ENCODE results near the gene HTR6. TPM values are rescaled to one million over a fixed set of nuclear protein-coding genes. Genes with fewer than 3 reads are reported as not detected.

The HTR6 gene
- total RNA-seq (not detected), polyA plus RNA-seq (under 1 TPM in 2 of 3 donors, not detected in 1; 0.20 to 0.38 TPM), total RNA-seq (0 to 0.17 (median 0.06) reads per million in 6 experiments)

DNA sequence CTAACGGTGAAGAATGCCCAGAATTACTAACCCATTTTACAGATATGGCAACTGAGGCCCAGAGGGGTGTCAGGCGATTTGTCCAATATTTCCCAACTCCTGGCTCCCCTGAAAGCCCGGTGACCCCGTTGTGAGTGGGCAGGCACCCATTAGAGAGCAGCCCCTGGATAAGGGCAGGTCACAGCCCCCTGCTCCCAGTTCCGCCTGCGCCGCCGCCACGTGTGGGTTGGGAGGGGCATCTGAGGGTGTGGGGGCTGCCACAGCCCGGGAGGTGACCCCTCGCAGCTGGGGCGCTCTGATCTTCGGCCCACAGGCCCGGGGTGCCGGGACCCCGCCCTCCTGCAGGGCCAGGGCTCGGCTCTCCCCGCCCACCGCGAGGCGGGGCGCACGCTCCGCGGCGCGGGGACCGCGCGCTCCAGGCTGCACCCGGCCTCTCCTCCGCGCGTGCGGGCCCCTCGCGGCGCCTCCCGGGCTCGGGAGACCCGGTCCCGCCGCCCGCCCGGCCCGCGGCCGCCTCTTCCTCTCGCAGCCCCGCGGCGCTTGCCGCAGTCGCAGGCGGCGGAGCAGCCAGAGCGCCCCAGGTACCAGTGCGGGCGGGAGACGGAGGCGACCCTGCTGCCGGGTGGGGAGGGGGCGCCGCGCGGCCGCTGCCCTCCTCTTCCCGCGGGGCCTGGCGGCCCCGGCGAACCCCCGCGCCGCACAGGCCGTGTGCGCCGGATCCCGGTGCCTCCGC is at the start of gene HTR6:
TSS of gene HTR6 (plus strand) at position 423 of the 733 bp plus-strand sequence. CDS start 879 bp downstream, outside the sequence.
- POLR2A ChIA-PET, result no interaction called here

DNA sequence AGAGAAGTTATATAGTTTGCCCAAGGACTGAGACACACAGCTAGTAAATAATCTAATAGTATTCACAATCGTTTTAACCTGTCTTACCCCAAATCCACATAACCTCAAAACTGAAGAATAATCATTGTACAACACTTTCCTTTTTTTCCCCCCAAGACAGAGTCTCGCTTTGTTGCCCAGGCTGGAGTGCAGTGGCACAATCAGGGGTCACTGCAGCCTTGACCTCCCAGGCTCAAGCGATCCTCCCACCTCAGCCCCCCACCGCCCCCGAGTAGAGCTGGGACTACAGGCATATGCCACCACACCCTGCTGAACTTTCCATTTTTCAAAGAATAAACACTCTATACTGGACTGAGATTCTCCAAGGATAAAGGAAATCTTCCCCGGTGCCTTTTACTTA is 49.2 kb upstream of the HTR6 start:
- no peaks in the 10 kb centered on the region for H3K9me3 Mint-ChIP-seq

More for the DNA sequence above, at the start of gene HTR6:
- H3K4me3 Mint-ChIP-seq, result peak within 1 kb of the TSS; percentile 52 to 85 (median 68)
- peak; percentile 52 to 69 for ATAC-seq
- H3K4me1 Mint-ChIP-seq, result peaks cover 15 to 28% (median 19%) of the 10 kb centered on the region in 4 donors
- peaks cover 0 to 2% (median 0%) of the 10 kb centered on the region in 3 donors for H3K36me3 Mint-ChIP-seq
- no peak within 1 kb of the TSS for H3K27ac Mint-ChIP-seq
- peaks cover 4 to 75% (median 25%) of the 10 kb centered on the region in 5 donors for H3K27me3 Mint-ChIP-seq
- peak in 1 of 10 donors; percentile 27 for DNase-seq
- no peaks in the 10 kb centered on the region for H3K9me3 Mint-ChIP-seq

DNA sequence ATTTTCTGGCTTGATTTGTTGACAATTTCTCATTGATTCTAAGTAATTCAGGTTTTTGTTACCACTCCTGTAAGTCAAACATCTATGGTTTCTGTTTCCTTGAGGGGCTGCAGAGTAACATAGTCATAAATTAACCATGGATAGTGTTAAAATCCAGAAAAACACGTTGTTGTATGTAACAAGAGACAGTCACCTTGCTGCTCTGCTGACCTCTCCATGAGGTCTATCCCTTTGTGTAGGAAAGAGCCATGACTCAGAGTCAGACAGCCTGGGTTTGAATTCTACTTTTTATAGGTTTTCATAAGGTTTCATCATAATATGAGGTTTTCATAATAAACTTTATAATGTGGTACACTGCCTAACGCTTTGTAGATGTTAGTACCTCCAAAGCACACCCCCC is 48.2 kb upstream of the HTR6 start:
- Mint-ChIP-seq H3K27me3 (no peaks in the 10 kb centered on the region), H3K4me3 (no peak overlapping the region), H3K9me3 (no peaks in the 10 kb centered on the region), H3K27ac (peak overlapping the region in 1 of 10 donors; percentile 24), H3K36me3 (peaks cover 0 to 36% (median 4%) of the 10 kb centered on the region in 3 donors), H3K4me1 (peaks cover 18 to 46% (median 33%) of the 10 kb centered on the region in 4 donors)
- no peak for DNase-seq
- POLR2A ChIA-PET, result no interaction called here
- no peak for ATAC-seq

More for the DNA sequence above, 49.2 kb upstream of the HTR6 start:
- peaks cover 17 to 39% (median 28%) of the 10 kb centered on the region in 4 donors for H3K4me1 Mint-ChIP-seq
- no peak for ATAC-seq
- no peak overlapping the region for H3K4me3 Mint-ChIP-seq
- H3K36me3 Mint-ChIP-seq, result peaks cover 0 to 34% (median 4%) of the 10 kb centered on the region in 3 donors
- H3K27ac Mint-ChIP-seq, result peak overlapping the region in 5 of 10 donors; percentile 3 to 61 (median 15)
- no peaks in the 10 kb centered on the region for H3K27me3 Mint-ChIP-seq
- no peak for DNase-seq
- POLR2A ChIA-PET, result interaction anchor here (0.9 kb wide), 1 partner anchor 12 kb away, joined by 3 read pairs; no protein-coding TSS in a partner anchor

DNA sequence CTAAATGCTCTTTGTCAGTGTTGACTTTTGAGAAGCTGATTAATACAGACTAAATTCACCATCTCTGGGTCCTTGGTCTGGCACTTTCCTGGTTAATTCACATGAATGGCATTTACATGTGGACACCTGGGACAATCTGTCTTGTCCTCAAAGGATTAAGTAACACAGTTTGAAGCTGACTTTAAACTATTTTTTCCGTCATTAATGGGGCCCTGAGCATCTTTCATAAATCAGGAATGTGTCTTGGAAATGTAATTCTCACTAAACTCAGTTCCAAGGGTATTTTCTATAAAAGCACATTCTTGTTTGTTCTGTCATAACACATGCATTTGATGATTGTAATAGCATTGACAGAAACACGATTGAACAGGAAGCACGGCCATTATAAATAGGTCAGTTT is 47.3 kb upstream of the HTR6 start:
- POLR2A ChIA-PET, result interaction anchor here (0.6 kb wide), 1 partner anchor 13 kb away, joined by 3 read pairs; no protein-coding TSS in a partner anchor
- ATAC-seq (no peak), DNase-seq (no peak)
- Mint-ChIP-seq H3K27ac (no peak overlapping the region), H3K36me3 (peaks cover 0 to 44% (median 6%) of the 10 kb centered on the region in 3 donors), H3K4me3 (no peak overlapping the region), H3K9me3 (no peaks in the 10 kb centered on the region), H3K27me3 (no peaks in the 10 kb centered on the region), H3K4me1 (peaks cover 20 to 55% (median 36%) of the 10 kb centered on the region in 4 donors)

DNA sequence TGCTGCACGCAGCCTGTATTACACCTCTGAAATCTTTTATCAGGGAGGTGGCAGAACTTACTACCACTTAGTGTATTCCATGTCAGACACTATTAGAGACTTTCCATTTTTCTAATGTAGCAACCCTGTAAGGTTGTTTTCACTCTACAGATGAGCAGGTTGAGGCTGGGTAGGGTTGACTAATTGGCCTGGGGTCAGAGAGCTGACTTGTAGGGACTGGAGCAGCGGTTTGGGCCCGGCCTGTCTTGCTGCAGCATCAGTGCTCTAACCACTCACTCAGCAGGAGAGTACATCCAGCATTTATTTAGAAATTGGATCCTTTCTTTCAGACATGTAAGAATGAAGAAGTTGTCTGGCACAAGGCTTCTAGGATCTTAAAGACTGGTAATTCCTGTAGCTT is 46.2 kb upstream of the HTR6 start:
- DNase-seq, result no peak
- H3K36me3 Mint-ChIP-seq, result peaks cover 0 to 49% (median 8%) of the 10 kb centered on the region in 3 donors
- ATAC-seq, result no peak
- H3K4me3 Mint-ChIP-seq, result no peak overlapping the region
- peak overlapping the region in 1 of 10 donors; percentile 48 for H3K27ac Mint-ChIP-seq
- POLR2A ChIA-PET, result no interaction called here
- H3K27me3 Mint-ChIP-seq, result no peaks in the 10 kb centered on the region
- no peaks in the 10 kb centered on the region for H3K9me3 Mint-ChIP-seq
- H3K4me1 Mint-ChIP-seq, result peaks cover 15 to 49% (median 32%) of the 10 kb centered on the region in 4 donors

DNA sequence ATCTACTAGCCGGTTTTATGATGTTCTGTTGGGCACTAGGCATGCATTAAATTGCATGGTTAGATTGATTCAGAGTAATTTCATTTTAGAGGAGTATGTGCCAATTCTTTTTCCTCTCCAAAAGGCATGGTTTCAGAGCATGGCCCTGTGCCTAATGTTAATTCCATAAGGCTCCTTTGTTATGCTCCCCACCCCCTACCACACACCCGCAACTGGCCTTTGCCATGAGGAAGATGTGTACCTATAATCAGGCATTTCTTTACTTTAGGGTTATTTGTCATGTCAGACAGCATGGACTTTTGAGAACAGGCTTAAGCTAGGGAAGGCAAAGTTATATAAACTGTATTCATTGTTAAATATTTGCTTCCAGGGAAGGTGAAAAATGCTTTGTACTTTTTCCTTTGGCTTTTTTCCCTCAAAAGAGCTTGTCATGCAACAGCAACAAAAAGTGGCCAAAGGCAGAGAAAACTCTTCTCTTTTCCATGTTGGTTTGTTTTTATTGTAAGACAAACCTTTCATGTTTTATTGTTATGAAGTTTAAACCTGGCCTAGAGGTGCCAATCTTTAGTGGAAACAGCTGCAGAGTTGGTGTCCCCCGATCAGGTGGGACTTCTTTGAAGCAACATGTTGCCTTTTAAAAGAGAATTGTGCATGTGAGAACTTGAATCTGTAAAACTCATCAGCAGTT is 44.8 kb upstream of the HTR6 start:
- no peaks in the 10 kb centered on the region for H3K27me3 Mint-ChIP-seq
- H3K36me3 Mint-ChIP-seq, result peaks cover 0 to 54% (median 10%) of the 10 kb centered on the region in 3 donors
- ATAC-seq (no peak), DNase-seq (no peak)
- H3K4me3 Mint-ChIP-seq, result no peak overlapping the region
- POLR2A ChIA-PET, result interaction anchor here (0.6 kb wide), 1 partner anchor 8 kb away, joined by 5 read pairs; no protein-coding TSS in a partner anchor
- peaks cover 15 to 44% (median 31%) of the 10 kb centered on the region in 4 donors for H3K4me1 Mint-ChIP-seq
- H3K27ac Mint-ChIP-seq, result peak overlapping the region in 1 of 10 donors; percentile 4
- no peaks in the 10 kb centered on the region for H3K9me3 Mint-ChIP-seq

DNA sequence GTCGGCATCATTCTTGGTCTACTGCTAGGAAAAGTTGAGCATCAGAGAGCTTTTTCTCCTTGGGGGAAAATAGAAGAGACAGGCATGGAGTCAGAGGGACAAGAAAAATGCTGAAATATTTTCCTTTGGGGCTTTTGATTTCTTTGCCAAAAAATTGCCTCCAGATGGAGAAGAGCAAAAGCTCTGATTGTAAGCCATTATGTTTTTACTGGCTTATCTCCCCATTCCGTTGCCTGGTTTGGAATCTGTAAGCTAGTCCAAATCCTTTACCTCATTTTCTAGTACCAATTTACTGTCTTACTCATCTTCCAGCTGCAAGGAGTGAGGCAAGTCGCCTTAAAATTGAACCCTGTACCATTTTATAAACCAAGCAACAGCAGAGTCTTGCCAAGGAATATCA is 43.9 kb upstream of the HTR6 start:
- DNase-seq, result no peak
- Mint-ChIP-seq H3K4me1 (peaks cover 11 to 39% (median 25%) of the 10 kb centered on the region in 4 donors), H3K4me3 (no peak overlapping the region), H3K36me3 (peaks cover 0 to 55% (median 7%) of the 10 kb centered on the region in 3 donors), H3K9me3 (no peaks in the 10 kb centered on the region), H3K27ac (peak overlapping the region in 1 of 10 donors; percentile 35), H3K27me3 (no peaks in the 10 kb centered on the region)
- no peak for ATAC-seq
- POLR2A ChIA-PET, result interaction anchor here (0.6 kb wide), 1 partner anchor 9 kb away, joined by 5 read pairs; no protein-coding TSS in a partner anchor

DNA sequence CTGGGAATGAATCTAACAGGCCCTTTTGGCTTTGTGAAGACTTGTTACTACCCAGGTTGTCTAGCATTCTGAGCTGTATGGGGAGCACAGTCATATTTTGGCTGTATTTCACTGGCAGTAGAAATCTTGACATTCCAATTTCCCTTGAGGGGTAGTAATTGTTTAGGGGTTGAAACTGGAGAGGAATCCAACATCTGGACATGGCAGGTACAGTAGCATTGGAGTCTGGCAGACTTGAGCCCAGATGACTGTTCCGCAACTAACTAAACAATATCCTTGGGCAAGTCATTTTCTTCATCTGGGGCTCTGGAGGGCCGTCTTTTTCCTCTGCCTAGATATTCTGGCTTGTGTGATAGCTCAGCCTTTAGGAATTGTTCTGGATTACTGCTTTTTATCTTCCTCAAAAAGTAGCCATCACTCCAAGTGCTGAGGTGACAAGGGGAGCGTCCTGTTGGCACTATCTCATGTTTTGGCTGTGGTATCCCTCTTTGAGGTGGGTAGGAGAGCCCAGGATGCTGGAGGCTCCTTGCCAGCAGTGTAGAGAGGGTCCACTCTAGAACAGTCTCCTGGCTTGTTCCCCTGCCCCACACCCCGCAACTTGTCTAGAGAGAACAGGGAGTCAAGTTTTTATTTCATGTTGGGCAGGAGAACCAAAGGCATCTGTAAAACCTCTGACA is 43.3 kb upstream of the HTR6 start:
- Mint-ChIP-seq H3K4me3 (no peak overlapping the region), H3K27me3 (no peaks in the 10 kb centered on the region), H3K9me3 (no peaks in the 10 kb centered on the region), H3K4me1 (peaks cover 11 to 39% (median 25%) of the 10 kb centered on the region in 4 donors), H3K36me3 (peaks cover 0 to 55% (median 7%) of the 10 kb centered on the region in 3 donors), H3K27ac (peak overlapping the region in 3 of 10 donors; percentile 35 to 43 (median 40))
- DNase-seq, result no peak
- POLR2A ChIA-PET, result no interaction called here
- ATAC-seq, result no peak

DNA sequence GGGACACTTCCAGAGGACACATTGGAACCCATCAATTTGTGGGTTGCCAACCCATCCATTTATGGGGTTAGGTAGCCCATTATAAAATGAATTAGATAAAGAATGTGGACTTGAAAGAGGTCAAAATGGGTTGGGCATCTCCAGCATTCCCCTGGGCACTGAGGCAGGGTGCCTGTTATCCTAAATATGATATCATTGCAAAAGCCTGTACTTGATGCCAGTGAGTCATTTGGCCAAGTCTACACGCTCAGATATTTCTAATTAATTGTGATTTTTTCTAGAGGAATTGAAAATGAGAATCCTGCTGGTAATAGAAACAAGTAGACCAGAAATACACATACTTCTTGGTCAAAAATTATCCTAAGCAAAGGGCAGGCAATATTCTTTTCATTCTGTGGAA is 42.5 kb upstream of the HTR6 start:
- H3K9me3 Mint-ChIP-seq, result no peaks in the 10 kb centered on the region
- H3K27me3 Mint-ChIP-seq, result no peaks in the 10 kb centered on the region
- ATAC-seq (no peak), DNase-seq (no peak)
- H3K36me3 Mint-ChIP-seq, result peaks cover 0 to 63% (median 11%) of the 10 kb centered on the region in 3 donors
- peak overlapping the region in 1 of 10 donors; percentile 47 for H3K27ac Mint-ChIP-seq
- POLR2A ChIA-PET, result no interaction called here
- H3K4me1 Mint-ChIP-seq, result peaks cover 9 to 39% (median 25%) of the 10 kb centered on the region in 4 donors
- H3K4me3 Mint-ChIP-seq, result no peak overlapping the region

DNA sequence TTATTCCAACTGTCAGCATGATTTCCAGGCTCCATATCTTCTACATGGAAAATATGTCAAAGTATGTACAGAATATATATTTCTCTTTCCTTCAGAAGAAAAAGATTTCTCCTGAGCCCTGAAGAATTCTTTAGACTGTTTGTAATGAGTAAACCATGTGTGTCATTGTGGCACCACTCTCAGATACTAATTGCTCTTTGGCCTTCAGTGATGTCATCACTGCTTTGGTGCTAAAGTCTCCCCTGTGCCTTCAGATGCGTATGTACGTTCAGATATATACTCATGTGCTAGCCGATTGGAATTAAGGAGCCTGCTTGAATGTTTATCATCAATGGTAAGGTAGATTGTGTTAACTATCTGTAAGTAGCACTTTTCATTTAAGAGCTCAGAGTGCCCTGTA is 41.2 kb upstream of the HTR6 start:
- Mint-ChIP-seq H3K9me3 (no peaks in the 10 kb centered on the region), H3K27me3 (no peaks in the 10 kb centered on the region), H3K36me3 (peaks cover 0 to 68% (median 12%) of the 10 kb centered on the region in 3 donors), H3K4me3 (no peak overlapping the region), H3K4me1 (peaks cover 9 to 37% (median 22%) of the 10 kb centered on the region in 4 donors), H3K27ac (no peak overlapping the region)
- no peak for ATAC-seq
- POLR2A ChIA-PET, result no interaction called here
- DNase-seq, result no peak

DNA sequence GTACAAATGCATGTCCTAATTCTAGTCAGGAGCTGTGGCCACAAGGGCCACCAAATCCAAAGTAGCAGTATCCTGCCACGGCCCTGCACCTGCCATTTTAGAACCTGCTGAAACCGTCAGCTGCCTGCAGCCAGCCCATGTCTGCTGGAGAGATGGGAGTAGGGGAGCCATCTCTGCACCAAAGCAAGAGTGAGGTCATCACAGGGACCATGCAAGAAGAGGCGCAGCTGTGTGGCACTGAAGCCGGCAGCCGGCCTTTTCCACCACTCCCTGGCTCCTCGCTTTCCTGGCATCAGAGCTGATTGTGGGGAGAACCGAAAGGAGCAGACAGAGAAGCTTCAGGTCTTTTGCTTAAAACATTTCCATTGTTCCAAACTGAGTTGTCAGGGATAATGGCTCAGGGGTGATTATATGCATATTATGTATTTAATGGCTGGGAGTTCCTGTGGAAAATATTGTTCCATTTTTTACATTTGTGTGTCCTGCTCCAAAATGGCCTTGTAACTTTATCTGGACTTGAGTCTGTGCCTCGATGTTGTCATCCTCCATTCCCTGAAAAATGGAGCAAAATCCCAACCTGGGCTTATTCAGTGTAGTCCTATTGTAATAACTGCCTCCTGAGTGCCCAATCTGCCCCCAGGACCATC is 39.3 kb upstream of the HTR6 start:
- H3K4me1 Mint-ChIP-seq, result peaks cover 5 to 22% (median 12%) of the 10 kb centered on the region in 4 donors
- ATAC-seq (no peak), DNase-seq (no peak)
- POLR2A ChIA-PET, result interaction anchor here (0.6 kb wide), 1 partner anchor 28 kb away, joined by 6 read pairs; no protein-coding TSS in a partner anchor
- H3K27me3 Mint-ChIP-seq, result no peaks in the 10 kb centered on the region
- H3K9me3 Mint-ChIP-seq, result no peaks in the 10 kb centered on the region
- H3K4me3 Mint-ChIP-seq, result no peak overlapping the region
- peaks cover 0 to 66% (median 12%) of the 10 kb centered on the region in 3 donors for H3K36me3 Mint-ChIP-seq
- H3K27ac Mint-ChIP-seq, result peak overlapping the region in 2 of 10 donors; percentile 40 to 52

DNA sequence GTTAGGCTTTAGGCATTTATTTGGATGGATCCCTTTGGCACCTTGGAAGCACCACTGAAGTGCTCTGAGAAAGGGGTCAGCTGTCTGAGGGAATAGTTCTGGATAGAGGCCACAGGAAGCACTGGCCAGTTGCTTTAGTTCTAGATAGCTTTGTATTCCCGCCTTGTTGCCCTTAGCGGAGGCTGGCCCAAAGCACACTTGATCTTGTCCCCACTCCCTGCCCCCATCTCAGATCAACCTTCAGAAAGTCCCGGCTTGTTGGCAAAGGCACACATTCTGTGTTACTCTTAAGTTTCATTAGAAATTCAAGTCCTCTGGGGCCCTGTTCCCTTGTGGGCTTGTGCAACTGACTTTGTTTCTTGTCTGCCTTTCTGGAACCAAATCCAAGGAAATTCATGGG is 35.8 kb upstream of the HTR6 start:
- Mint-ChIP-seq H3K4me1 (peaks cover 0 to 3% (median 0%) of the 10 kb centered on the region in 4 donors), H3K27me3 (no peaks in the 10 kb centered on the region), H3K9me3 (no peaks in the 10 kb centered on the region), H3K4me3 (no peak overlapping the region), H3K36me3 (peaks cover 0 to 43% (median 8%) of the 10 kb centered on the region in 3 donors), H3K27ac (peak overlapping the region in 2 of 10 donors; percentile 38 to 60)
- no peak for DNase-seq
- ATAC-seq, result no peak
- POLR2A ChIA-PET, result no interaction called here

All from naive thymus-derived CD8-positive, alpha-beta T cell (primary cell).